Adrenal gland (tissue), 5 donors: ENCODE data around the gene PTX4.

Source experiments
- POLR2A ChIP-seq, 2 donors: fragments of 450-650 bp; IDR thresholded peaks; one replicate each; pipeline ENCODE4 v1.6.1; 2017; ENCODE audit warnings: antibody characterized with exemption in 2 of 2, mild to moderate bottlenecking in 2 of 2, moderate library complexity in 1 of 2
- TF ChIP-seq, protein P1 (sequence below), 6 experiments: fragments of 450-650 bp in 4 of 6; fragments of 200-600 bp in 2 of 6; sonication (generic) in 1 of 6; IDR thresholded peaks; 1 replicate in 5 of 6; 2 replicates in 1 of 6; pipeline versions ENCODE4 v1.5.1 to v1.8.0; 2016 to 2021; ENCODE audit warnings: antibody characterized with exemption in 6 of 6, mild to moderate bottlenecking in 2 of 6, moderate library complexity in 1 of 6
- donor health status: DM: no; HTN: no; CAD: no.

DNA sequence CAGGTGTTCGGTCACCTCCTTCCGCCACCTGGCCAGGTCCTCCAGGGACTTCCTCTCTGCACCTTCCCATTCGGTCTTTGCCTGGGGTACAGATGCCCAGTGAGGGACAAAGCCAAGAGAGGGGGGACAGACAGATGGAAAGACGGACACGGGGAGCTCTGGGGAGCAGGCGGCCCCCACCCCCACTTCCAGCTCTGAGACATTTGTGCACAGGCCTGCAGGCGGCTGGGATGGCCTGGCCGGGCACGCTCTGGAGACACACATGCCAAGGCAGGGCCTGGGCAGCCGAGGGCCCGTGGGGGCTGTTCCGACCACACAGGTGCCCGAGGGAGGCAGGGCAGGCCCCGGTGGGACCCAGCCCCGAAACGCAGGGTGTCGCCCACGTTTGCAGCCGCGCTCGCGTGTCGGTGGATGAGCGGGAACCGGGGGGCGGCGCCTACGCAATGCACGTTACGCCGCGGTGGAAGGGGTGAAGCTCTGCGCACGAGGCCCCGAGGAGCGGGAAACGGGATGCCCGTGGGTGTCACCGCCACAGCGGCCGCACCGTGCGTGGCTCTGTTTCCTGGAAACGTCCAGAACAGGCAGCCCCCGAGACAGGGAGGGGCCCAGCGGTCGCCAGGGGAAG lies 51.9 kb downstream of the PTX4 start:
- TF ChIP-seq, protein P1, sequence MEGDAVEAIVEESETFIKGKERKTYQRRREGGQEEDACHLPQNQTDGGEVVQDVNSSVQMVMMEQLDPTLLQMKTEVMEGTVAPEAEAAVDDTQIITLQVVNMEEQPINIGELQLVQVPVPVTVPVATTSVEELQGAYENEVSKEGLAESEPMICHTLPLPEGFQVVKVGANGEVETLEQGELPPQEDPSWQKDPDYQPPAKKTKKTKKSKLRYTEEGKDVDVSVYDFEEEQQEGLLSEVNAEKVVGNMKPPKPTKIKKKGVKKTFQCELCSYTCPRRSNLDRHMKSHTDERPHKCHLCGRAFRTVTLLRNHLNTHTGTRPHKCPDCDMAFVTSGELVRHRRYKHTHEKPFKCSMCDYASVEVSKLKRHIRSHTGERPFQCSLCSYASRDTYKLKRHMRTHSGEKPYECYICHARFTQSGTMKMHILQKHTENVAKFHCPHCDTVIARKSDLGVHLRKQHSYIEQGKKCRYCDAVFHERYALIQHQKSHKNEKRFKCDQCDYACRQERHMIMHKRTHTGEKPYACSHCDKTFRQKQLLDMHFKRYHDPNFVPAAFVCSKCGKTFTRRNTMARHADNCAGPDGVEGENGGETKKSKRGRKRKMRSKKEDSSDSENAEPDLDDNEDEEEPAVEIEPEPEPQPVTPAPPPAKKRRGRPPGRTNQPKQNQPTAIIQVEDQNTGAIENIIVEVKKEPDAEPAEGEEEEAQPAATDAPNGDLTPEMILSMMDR (IDR thresholded peaks at IDR 0.05), result no peak
- no peak for TF ChIP-seq POLR2A (IDR thresholded peaks at IDR 0.05)
